Measurements from ENCODE around the gene SCUBE1.

DNA sequence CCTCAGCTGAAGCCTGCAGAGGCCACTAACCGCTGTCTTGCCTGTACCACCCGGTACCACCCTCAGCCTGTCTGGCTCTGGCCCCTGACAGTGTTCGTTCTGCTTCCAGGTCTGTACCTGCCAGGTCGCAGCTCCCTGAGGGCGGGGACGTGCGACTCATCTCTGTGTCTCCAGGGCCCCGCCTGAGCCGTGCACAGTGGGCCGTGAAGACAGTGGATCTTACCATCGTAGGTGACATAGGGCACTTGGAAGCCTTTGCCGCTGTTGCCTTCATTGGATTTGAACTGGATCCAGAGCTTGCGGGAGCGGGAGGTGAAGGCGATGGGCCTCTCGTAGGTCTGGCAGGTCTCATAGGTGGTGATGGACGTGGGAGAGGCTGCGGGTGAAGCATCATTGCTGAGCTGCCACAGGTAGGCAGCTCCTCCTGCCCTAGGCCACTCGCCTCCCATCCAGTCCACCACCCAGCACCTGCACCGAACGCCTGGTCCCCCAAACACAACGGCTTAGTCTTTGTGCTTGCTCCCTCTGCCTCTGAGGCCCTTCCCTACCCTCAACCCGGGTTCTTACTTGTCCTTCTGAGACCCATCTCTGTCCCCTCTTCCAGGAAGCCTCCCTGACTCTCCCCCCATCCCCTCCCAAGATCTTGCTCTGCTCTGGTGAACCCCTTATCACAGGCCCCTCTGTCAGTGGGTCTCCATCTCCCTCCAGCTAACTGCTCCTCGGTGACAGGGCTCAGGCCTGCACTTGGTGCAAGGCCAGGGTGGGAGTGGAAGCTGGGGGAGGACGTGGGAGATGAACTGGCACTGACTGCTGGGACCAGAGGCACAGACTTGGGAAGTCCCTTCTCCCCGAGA is 135.1 kb downstream of the SCUBE1 start:
- TF ChIP-seq EZH2 (IDR thresholded peaks at IDR 0.05; ENCODE audit: borderline replicate concordance) (no peak), EZH2phosphoT487 (IDR thresholded peaks at IDR 0.05; ENCODE audit: low read depth, severe bottlenecking, unreplicated experiment) (no peak)
- TF ChIP-seq, protein P1, sequence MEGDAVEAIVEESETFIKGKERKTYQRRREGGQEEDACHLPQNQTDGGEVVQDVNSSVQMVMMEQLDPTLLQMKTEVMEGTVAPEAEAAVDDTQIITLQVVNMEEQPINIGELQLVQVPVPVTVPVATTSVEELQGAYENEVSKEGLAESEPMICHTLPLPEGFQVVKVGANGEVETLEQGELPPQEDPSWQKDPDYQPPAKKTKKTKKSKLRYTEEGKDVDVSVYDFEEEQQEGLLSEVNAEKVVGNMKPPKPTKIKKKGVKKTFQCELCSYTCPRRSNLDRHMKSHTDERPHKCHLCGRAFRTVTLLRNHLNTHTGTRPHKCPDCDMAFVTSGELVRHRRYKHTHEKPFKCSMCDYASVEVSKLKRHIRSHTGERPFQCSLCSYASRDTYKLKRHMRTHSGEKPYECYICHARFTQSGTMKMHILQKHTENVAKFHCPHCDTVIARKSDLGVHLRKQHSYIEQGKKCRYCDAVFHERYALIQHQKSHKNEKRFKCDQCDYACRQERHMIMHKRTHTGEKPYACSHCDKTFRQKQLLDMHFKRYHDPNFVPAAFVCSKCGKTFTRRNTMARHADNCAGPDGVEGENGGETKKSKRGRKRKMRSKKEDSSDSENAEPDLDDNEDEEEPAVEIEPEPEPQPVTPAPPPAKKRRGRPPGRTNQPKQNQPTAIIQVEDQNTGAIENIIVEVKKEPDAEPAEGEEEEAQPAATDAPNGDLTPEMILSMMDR (IDR thresholded peaks at IDR 0.05; ENCODE audit: poor library complexity) = no peak
